Activated gamma-delta T cell (primary cell): ENCODE data around the gene TTLL6.
"Not testable (repeated sequence)": the region's sequence is repeated elsewhere in the genome, so short reads cannot be mapped to it uniquely, and the experiment has no call there.

Experiments used
- DNase-seq: peaks from one replicate; lab custom pipeline; 2025; lab: John Stamatoyannopoulos, UW

Gene TTLL6

GRCh38 chr17:48815311-48815710 lies 1.7 kb downstream of the TTLL6 start:
- no peak for DNase-seq

GRCh38 chr17:48814504-48814903 lies 2.5 kb downstream of the TTLL6 start:
- no peak for DNase-seq

- DNase-seq: no peak
Measured at GRCh38 chr17:48812001-48812400, 5.0 kb downstream of the TTLL6 start.

GRCh38 chr17:48809182-48809581 lies 7.8 kb downstream of the TTLL6 start:
- no peak for DNase-seq

DNA sequence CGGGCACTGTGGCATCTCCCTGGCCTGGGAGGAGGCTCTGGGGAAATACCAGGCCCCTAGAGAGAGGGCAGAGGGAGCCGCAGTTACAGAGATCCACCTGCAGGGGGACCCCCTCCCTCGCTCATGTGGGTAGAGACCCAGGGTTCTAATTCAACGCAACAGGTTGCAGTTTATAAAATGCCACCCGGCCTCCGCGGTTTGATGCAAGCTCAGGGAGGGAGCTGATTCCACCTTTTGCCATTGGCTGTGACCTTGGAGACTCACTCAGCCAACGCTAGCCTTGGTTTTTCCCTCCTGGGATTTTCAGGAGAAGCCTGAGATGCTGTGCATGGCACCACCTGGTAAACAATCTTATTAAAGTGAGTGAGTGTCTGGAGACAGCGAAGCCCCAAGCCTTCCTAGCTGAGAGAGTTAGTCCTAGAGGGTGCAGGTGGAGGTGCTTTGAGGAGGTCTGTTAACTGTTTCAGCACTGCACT lies 12.1 kb downstream of the TTLL6 start:
- no peak for DNase-seq

DNA sequence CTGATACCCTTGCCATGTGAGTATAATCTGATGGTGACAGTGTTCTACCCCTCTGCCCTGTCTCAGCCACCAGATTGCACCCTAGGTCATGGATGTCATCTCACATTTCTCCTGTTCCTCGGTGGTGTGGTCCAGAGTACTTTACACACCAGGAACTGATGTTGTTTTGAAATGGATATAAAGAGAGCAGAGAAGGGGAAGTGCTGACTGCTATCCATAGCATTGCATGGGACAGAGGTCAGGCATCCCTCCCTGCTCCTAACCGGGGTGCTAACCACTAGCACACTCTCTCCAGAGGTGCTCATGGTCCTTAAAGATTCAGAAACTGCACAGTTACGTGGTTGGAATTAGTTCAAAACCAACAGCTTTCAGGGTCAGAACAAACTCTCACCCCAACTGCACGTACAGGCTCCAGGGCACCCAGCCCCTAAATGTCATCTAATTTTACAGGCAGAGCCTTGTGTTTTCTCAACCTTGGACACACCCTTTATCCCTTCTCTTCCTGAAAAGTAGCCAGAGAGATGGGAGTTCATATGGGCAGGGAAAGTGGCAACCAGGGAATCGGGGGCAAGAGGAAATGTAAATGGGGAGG lies 16.3 kb downstream of the TTLL6 start:
- no peak for DNase-seq

GRCh38 chr17:48799069-48799723 lies 17.8 kb downstream of the TTLL6 start:
- DNase-seq: no peak

- DNase-seq: not testable (repeated sequence)
Measured at GRCh38 chr17:48796163-48796522, 20.9 kb downstream of the TTLL6 start.

- DNase-seq: no peak
Measured at GRCh38 chr17:48795444-48796162, 21.4 kb downstream of the TTLL6 start.

DNA sequence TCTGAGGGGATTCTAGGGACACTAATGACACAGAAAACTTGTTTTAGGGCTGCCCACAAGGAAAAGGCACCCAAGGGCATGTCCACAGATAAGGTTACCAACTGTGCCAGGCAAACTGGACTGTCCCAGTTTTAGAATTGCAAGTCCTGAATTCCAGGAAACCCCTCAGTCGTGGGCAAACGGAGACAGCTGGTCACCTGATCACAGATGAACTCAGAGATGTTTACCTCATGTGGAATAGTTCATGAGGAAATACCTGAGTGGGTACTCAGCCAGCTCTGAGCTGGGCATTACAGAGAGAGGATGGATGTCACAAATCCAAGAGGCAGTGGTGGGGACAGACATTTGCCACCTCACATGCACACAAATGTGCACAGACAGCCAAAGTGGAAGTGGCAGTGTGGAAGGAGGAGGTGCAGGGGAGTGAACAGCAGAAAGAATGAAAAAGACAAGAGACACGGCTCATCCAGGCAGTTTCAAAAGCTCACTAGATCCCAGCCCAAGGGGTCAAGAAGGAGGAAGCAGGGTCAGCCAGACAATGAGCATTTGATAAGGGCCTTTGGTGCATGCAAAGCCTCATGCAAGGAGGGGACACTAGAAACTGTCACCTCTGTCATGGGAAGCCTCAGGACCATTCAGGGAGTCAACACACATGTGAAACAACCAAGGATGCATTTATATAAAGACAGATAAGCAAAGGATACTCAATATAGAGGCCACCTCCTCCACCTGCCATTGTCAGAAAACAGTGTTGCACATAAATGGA lies 24.8 kb downstream of the TTLL6 start:
- no peak for DNase-seq

GRCh38 chr17:48791128-48792032 lies 25.6 kb downstream of the TTLL6 start:
- DNase-seq: no peak

DNA sequence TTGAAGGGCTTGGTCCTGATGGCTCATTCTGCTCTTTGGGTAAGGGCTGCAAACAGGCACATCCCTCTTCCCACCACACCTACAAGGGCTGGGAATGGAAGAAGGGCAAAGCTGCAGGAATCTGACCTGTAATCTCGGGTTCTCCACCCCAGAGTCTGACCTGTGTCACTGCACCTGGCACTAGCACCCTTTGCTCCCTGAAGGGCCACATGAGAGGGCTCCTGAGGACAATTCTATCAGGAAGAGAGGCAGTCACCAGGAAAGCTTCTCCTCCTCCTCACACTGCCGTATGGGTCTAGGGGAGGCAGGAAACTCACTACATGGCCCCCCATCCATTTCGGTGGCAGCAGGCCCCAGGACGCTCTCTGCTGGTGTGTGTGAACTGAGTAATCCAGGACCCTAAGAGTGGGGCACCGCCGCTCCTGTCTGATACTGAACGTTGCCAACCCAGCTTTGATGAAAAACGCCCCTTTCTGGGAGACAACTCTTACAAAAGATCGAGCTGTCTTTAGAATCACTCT lies 26.4 kb downstream of the TTLL6 start:
- no peak for DNase-seq

DNA sequence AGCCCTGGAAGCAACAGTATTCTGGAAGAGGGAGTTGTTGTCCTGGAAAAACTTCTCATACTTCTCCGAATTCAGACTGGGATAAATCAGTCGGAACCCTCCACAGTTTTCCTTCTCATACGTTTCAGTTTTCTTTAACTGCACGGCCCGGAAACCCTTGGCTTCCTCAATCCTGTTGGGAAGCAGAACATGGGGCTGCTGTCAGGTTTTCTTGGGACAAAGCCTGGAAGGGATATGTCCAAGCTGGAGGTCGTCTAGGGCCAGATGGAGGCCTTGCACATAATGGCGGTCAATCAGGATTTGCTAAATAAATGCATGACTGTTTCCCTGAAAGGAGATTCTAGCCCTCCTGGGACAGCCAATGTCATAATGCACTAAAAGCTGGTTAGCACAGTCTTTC lies 29.2 kb downstream of the TTLL6 start:
- DNase-seq: no peak

GRCh38 chr17:48779421-48779820 lies 37.6 kb downstream of the TTLL6 start:
- no peak for DNase-seq

- DNase-seq: no peak
Measured at GRCh38 chr17:48776602-48777001, 40.4 kb downstream of the TTLL6 start.

DNA sequence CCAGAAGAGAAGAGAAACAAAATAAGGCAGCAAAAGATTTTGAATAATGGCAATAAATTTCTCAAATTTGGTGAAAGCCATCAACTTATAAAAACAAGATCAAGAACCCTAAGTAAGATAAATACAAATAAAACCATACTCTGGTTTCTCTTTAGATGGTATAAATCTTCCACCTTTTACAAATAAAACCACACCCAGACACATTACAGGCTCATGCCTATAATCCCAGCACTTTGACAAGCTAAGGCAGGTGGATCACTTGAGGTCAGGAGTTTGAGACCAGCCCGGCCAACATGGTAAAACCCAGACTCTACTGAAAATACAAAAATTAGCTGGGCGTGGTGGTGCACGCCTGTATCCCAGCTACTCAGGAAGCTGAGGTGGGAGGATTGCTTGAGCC lies 43.8 kb downstream of the TTLL6 start:
- no peak for DNase-seq

DNA sequence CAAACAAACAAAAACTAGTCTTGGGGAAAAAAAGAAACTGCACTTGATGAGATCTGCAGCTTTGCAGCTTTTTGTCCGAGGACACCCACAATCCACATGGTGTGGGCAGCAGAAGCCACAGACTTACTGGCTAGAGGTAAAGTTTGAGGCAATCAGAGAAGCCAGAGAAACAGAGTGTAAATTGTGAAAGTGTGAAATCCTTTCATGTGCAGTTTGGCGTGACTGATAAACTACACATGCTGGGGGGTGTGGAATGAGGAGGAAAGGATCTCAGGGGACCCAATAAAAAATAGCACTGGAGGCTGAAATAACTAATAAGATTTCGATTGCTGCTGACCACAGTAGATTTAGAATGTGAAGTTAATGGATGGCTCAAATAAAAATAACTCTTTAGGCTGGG lies 46.1 kb downstream of the TTLL6 start:
- no peak for DNase-seq

- no peak for DNase-seq
Measured at GRCh38 chr17:48769009-48769675, 47.9 kb downstream of the TTLL6 start.

DNA sequence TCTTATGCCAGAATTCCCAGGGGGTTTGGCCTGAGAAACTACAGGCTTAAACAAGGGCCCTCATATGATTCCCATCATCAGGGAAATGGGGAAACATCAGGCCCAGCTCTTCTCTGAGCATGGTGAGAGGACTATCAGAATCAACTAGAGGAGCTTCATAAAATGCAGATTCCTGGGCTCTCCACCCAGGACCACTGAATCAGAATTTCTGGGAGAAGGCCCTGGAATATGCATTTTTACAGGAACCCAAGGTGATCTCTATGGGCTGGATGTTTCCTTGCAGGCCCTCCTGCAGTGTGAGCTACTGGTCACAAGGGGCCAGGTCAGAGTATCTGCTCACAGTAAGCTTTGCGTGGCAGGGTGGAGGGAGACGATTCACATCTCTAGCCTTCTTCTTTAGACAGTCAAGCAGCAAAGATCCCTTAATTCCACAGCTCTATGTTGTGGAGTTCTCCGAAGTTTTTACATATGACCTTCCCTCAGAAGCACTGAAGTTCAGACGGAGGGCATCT lies 49.7 kb downstream of the TTLL6 start:
- DNase-seq: no peak

DNA sequence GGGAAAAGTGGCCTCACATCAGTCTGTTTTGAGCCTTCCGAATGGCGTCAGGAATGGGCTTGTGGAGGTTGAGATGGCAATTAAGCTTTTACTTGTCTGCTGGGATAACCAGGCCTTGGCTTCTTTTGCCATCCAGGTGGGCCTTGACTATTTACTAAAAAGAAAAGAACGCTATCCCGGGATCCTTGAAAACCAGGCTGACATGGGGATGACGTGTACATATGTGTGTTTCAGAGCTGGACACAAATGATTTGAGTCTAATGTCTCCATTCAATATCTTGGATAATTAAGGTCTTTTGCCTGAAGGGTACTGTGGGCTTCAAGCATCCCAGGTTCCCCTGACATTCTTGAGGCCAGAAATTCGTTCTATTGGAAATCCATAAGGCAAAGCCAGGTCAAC lies 55.9 kb downstream of the TTLL6 start:
- no peak for DNase-seq
